Psoas muscle (tissue), 8 donors: Measurements from ENCODE around the gene ATAD2B. TPM values are rescaled to one million over a fixed set of nuclear protein-coding genes. Genes with fewer than 3 reads are reported as not detected.
"Not testable (repeated sequence)": the region's sequence is repeated elsewhere in the genome, so short reads cannot be mapped to it uniquely, and the experiment has no call there.

ENCODE experiments used
- ATAC-seq, 4 donors: fragments of 200-7000 bp; cut with Tn5 transposase; one replicate each; pipeline ENCODE4 v1.9.1; 2020; ENCODE audit warnings: moderate library complexity in 3 of 4, mild to moderate bottlenecking in 2 of 4
- DNase-seq, 2 donors: peaks; one replicate each; pipeline ENCODE4 v3.0.0-alpha.2; 2020
- H3K27ac ChIP-seq: fragments of 200-600 bp; one replicate; pipeline ENCODE4 v1.8.0; 2022
- H3K27me3 ChIP-seq, 3 donors: fragments of 200-600 bp in 1 of 3; one replicate each; pipeline versions ENCODE4 v1.6.1 to v1.8.0; 2013 to 2022; ENCODE audit warnings: low read length in 2 of 3, mild to moderate bottlenecking in 2 of 3, moderate library complexity in 1 of 3; ENCODE audit not compliant: insufficient read depth in 3 of 3
- H3K36me3 ChIP-seq, 2 donors: fragments of 200-600 bp in 1 of 2; one replicate each; pipeline versions ENCODE4 v1.6.1 to v1.8.0; 2013 to 2022; ENCODE audit warnings: low read depth in 1 of 2, mild to moderate bottlenecking in 1 of 2, moderate library complexity in 1 of 2; ENCODE audit not compliant: insufficient read depth in 1 of 2
- H3K4me1 ChIP-seq: fragments of 200-600 bp; one replicate; pipeline ENCODE4 v1.8.0; 2022
- H3K4me3 ChIP-seq: fragments of 200-600 bp; one replicate; pipeline ENCODE4 v1.8.0; 2022; ENCODE audit warnings: mild to moderate bottlenecking
- H3K9me3 ChIP-seq: fragments of 200-600 bp; one replicate; pipeline ENCODE4 v1.8.0; 2022
- CTCF ChIP-seq: fragments of 200-600 bp; IDR thresholded peaks from one replicate; pipeline ENCODE4 v1.8.0; 2022; ENCODE audit warnings: antibody characterized with exemption
- WGBS, 3 donors: extraction: QIAGEN DNeasy Blood & Tissue Kit; methylation state at CpG; one replicate each; pipeline versions ENCODE4 v1.1.6 to v1.1.7; 2013; 5-methylcytosine and 5-hydroxymethylcytosine counted together
- intact Hi-C, 2 donors: fragments of 100-400 bp; cut with DNase I; formaldehyde crosslinking; loops; one replicate each; pipeline versions ENCODE4 v1.11.0 to v1.14.2; 2022
- polyA plus RNA-seq, 3 donors: library from polyadenylated mRNA; stranded (reverse); fragments of 200-250 nt; gene quantifications; one replicate each; pipeline ENCODE4 v1.2.3, GENCODE V29; 2013
- total RNA-seq, 4 donors: library from RNA; stranded (reverse); fragmentation: NEBNext Ultra II Directional in 2 of 4; extraction: Animal tissue kit (Norgen Biotek cat#: 25700) in 2 of 4; gene quantifications; one replicate each; pipeline versions ENCODE4 v1.2.1 to v1.2.4, GENCODE V29; 2021 to 2023
- donor health status: healthy with polysubstance abuse.
- donor health status: DM: no; HTN: no; CAD: no; lungs with moderate emphysema.
- donor health status: Bipolar disorder and iron deficiency.
- donor health status: healthy.
- donor health status: DM: yes; HTN: yes; CAD: no.
- donor health status: DM: no; HTN: no; CAD: no.
- donor health status: DM: no; HTN: no; CAD: no.
- donor health status: DM: yes; HTN: yes; CAD: no.

ATAD2B gene
- total and polyA plus RNA-seq, 7 donors: 2.6 to 12.5 (median 7.7) TPM

DNA sequence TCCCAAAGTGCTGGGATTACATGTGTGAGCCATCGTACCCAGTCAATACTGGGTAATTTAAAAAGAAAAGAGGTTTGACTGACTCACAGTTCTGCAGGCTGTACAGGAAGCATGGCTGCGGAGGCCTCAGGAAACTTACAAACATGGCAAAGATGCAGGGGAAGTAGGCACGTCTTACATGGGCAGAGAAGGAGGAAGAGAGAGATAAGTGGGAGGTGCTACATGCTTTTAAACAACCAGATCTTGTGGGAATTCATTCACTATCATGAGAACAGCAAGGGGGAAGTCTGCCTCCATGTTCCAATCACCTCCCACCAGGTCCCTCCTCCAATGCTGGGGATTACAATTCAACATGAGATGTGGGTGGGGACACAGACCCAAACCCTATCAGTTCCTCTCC, 192.5 kb downstream of the ATAD2B start:
- intact Hi-C loops: no loop called here

DNA sequence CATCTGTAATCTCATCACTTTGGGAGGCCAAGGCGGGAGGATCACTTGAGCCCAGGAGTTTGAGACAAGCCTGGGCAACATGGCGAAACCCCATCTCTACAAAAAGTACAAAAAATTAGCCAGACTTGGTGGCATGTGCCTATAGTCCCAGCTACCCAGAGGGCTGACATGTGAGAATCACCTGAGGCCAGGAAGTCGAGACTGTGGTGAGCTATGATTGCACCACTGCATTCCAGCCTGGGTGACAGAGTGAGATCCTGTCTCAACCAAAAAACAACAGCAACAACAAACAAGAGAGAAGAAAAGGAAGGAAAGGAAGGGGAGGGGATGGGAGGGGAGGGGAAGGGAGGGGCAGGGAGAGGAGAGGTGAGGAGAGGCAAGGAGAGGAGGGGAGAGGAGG, 203.9 kb downstream of the ATAD2B start:
- H3K36me3 ChIP-seq, intact Hi-C loops, H3K27me3 ChIP-seq, H3K4me1 ChIP-seq, DNase-seq, H3K9me3 ChIP-seq, H3K27ac ChIP-seq, H3K4me3 ChIP-seq, ATAC-seq: not testable (repeated sequence)
- 93 to 97% (median 94%) methylated on average over 3 of the region's 3 CpGs for WGBS, 3 donors

More for the DNA sequence above, 192.5 kb downstream of the ATAD2B start:
- Histone ChIP-seq H3K4me1 (no peaks in the 10 kb centered on the region), H3K27me3 (no peaks in the 10 kb centered on the region), H3K4me3 (no peak overlapping the region), H3K36me3 (peaks cover 0 to 4% of the 10 kb centered on the region in 2 donors), H3K9me3 (no peaks in the 10 kb centered on the region), H3K27ac (no peak overlapping the region)
- WGBS, 3 donors: 87 to 94% (median 92%) methylated on average over 3 of the region's 3 CpGs
- ATAC-seq: no peak
- no peak for DNase-seq
- TF ChIP-seq CTCF: no peak

DNA sequence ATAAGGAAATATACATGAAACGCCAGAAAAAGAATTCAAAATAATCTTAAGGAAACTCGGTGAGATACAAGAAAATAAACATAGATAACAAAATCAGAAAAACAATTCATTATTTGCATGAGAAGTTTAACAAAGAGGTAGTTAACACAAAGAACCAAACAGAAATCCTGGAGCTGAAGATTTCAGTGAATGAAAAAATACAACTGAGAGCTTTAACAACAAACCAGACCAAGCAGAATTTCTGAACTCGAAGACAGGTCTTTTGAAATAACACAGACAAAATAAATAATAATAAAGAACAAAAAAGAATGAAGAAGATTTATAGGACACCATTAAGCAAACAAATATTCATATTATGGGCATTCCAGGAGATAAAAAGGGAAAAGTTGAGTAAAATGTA, 204.7 kb downstream of the ATAD2B start:
- DNase-seq: no peak
- no peak for ATAC-seq
- no peak overlapping the region for H3K4me3 ChIP-seq
- TF ChIP-seq CTCF: no peak
- H3K9me3 ChIP-seq: peaks cover 3% of the 10 kb centered on the region
- H3K4me1 ChIP-seq: no peaks in the 10 kb centered on the region
- WGBS, 3 donors: 97 to 98% (median 98%) methylated on average over 3 of the region's 3 CpGs
- no peak overlapping the region for H3K27ac ChIP-seq
- no peaks in the 10 kb centered on the region for H3K27me3 ChIP-seq
- intact Hi-C loops: no loop called here
- H3K36me3 ChIP-seq: peaks cover 0 to 7% of the 10 kb centered on the region in 2 donors

DNA sequence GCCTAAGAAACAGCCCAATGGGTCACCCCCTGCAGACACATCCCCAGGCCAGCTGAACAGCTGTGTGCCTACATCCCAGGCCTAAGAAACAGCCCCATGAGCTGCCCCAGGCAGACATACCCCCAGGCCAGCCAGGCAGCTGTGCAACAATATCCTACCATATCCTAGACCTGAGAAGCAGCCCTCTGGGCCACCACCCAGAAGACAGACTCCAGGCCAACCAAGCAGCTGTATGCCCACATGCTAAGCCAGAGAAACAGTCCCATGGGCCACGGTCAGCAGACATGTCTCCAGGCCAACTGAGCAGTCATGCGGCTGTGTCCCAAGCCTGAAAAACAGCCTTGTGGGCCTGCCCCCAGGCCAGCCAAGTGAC, 205.5 kb downstream of the ATAD2B start:
- H3K4me3 ChIP-seq: no peak overlapping the region
- H3K27ac ChIP-seq: no peak overlapping the region
- H3K36me3 ChIP-seq: peaks cover 0 to 5% of the 10 kb centered on the region in 2 donors
- intact Hi-C loops: no loop called here
- peaks cover 3% of the 10 kb centered on the region for H3K9me3 ChIP-seq
- DNase-seq (no peak), ATAC-seq (peak; percentile 60 to 65 (median 63))
- no peak for TF ChIP-seq CTCF
- H3K27me3 ChIP-seq: no peaks in the 10 kb centered on the region
- H3K4me1 ChIP-seq: no peaks in the 10 kb centered on the region
- WGBS, 3 donors: 24 to 40% (median 33%) methylated on average over 2 of the region's 2 CpGs

DNA sequence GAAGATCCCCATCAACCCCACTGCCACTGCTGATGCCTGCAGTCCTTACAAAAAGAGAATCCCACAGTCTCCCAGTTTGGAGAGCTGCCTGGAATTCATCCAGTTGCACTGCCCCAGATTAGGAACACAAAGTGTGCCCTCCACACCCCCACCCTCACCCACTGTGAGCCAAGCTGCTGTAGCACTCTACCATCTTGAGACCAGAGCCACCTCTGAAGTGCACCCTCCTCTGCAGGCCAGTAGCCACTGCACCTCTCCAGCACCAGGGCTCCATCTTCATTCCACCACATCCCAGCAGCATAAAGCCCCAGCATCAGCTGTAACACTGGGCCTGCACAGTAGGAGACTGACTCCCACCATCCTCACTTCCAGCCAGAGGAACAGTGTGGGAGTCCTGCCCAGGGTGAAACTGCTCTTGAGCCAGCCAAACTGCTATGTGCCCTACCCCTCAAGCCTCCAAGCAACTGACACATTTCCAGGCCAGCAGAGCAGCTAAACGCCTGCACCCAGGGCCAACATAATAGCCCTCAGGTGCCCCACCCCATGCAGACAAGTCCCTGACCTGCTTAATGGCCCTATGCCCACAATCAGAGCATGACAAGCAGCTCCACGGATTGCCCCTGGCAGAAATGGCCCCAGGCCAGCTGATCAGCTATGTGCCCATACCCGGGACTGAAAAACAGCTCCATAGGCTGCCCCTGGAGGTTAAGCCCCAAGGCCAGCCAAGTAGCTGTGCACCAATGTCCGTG, 206.0 kb downstream of the ATAD2B start:
- intact Hi-C loops: no loop called here
- DNase-seq: no peak
- Histone ChIP-seq H3K4me3 (no peak overlapping the region), H3K4me1 (no peaks in the 10 kb centered on the region), H3K27ac (no peak overlapping the region), H3K9me3 (peaks cover 3% of the 10 kb centered on the region), H3K36me3 (no peaks in the 10 kb centered on the region), H3K27me3 (no peaks in the 10 kb centered on the region)
- peak in 3 of 4 donors; percentile 24 to 48 (median 36) for ATAC-seq
- 48 to 59% (median 54%) methylated on average over 4 of the region's 4 CpGs for WGBS, 3 donors
- no peak for TF ChIP-seq CTCF
